ENCODE results near the gene OPCML. TPM values are rescaled to one million over a fixed set of nuclear protein-coding genes. Genes with fewer than 3 reads are reported as not detected.

OPCML gene
- total RNA-seq, 1 donor from 2014 or later = 1.2 TPM

- TF ChIP-seq CTCF (conservative IDR thresholded peaks at IDR 0.05) = no peak
- Mint-ChIP-seq H3K27me3 (ENCODE audit: low read depth) (no peaks in the 10 kb centered on the region), H3K27ac (ENCODE audit: unreplicated experiment) (no peak overlapping the region), H3K4me1 (peaks cover 28% of the 10 kb centered on the region), H3K36me3 (ENCODE audit: low read depth) (no peaks in the 10 kb centered on the region), H3K9me3 (no peaks in the 10 kb centered on the region), H3K4me3 (no peak overlapping the region)
- no peak for DNase-seq (ENCODE audit: low read depth, low spot score)
Observed at GRCh38 chr11:133382131-133382812, 150.0 kb downstream of the OPCML start.

GRCh38 chr11:133381761-133382130, 150.6 kb downstream of the OPCML start:
- H3K4me1 Mint-ChIP-seq = peaks cover 28% of the 10 kb centered on the region
- TF ChIP-seq CTCF (conservative IDR thresholded peaks at IDR 0.05) = no peak
- H3K4me3 Mint-ChIP-seq = no peak overlapping the region
- no peak for DNase-seq (ENCODE audit: low read depth, low spot score)
- no peaks in the 10 kb centered on the region for H3K9me3 Mint-ChIP-seq
- H3K27ac Mint-ChIP-seq (ENCODE audit: unreplicated experiment) = no peak overlapping the region
- H3K27me3 Mint-ChIP-seq (ENCODE audit: low read depth) = no peaks in the 10 kb centered on the region
- no peaks in the 10 kb centered on the region for H3K36me3 Mint-ChIP-seq (ENCODE audit: low read depth)

- Mint-ChIP-seq H3K4me1 (peaks cover 26% of the 10 kb centered on the region), H3K36me3 (ENCODE audit: low read depth) (no peaks in the 10 kb centered on the region), H3K9me3 (peaks cover 4% of the 10 kb centered on the region), H3K27me3 (ENCODE audit: low read depth) (no peaks in the 10 kb centered on the region), H3K4me3 (no peak overlapping the region), H3K27ac (ENCODE audit: unreplicated experiment) (peak overlapping the region; percentile 64)
- TF ChIP-seq CTCF (conservative IDR thresholded peaks at IDR 0.05) = no peak
- DNase-seq (ENCODE audit: low read depth, low spot score) = no peak
Observed at GRCh38 chr11:133366147-133366546, 166.2 kb downstream of the OPCML start.

GRCh38 chr11:133362916-133363315, 169.4 kb downstream of the OPCML start:
- Mint-ChIP-seq H3K27ac (ENCODE audit: unreplicated experiment) (peak overlapping the region; percentile 22), H3K9me3 (peaks cover 4% of the 10 kb centered on the region), H3K36me3 (ENCODE audit: low read depth) (no peaks in the 10 kb centered on the region), H3K4me1 (peaks cover 26% of the 10 kb centered on the region), H3K27me3 (ENCODE audit: low read depth) (no peaks in the 10 kb centered on the region), H3K4me3 (no peak overlapping the region)
- no peak for TF ChIP-seq CTCF (conservative IDR thresholded peaks at IDR 0.05)
- no peak for DNase-seq (ENCODE audit: low read depth, low spot score)

- no peak overlapping the region for H3K4me3 Mint-ChIP-seq
- no peaks in the 10 kb centered on the region for H3K36me3 Mint-ChIP-seq (ENCODE audit: low read depth)
- TF ChIP-seq CTCF (conservative IDR thresholded peaks at IDR 0.05) = no peak
- H3K27ac Mint-ChIP-seq (ENCODE audit: unreplicated experiment) = no peak overlapping the region
- H3K27me3 Mint-ChIP-seq (ENCODE audit: low read depth) = no peaks in the 10 kb centered on the region
- H3K9me3 Mint-ChIP-seq = peaks cover 4% of the 10 kb centered on the region
- H3K4me1 Mint-ChIP-seq = peaks cover 24% of the 10 kb centered on the region
- no peak for DNase-seq (ENCODE audit: low read depth, low spot score)
Observed at GRCh38 chr11:133362156-133362555, 170.1 kb downstream of the OPCML start.

Measured in neural crest cell (in vitro differentiated cells).